Measurements from ENCODE around the gene TASOR. TPM values are rescaled to one million over a fixed set of nuclear protein-coding genes. Genes with fewer than 3 reads are reported as not detected.

TASOR gene, protein sequence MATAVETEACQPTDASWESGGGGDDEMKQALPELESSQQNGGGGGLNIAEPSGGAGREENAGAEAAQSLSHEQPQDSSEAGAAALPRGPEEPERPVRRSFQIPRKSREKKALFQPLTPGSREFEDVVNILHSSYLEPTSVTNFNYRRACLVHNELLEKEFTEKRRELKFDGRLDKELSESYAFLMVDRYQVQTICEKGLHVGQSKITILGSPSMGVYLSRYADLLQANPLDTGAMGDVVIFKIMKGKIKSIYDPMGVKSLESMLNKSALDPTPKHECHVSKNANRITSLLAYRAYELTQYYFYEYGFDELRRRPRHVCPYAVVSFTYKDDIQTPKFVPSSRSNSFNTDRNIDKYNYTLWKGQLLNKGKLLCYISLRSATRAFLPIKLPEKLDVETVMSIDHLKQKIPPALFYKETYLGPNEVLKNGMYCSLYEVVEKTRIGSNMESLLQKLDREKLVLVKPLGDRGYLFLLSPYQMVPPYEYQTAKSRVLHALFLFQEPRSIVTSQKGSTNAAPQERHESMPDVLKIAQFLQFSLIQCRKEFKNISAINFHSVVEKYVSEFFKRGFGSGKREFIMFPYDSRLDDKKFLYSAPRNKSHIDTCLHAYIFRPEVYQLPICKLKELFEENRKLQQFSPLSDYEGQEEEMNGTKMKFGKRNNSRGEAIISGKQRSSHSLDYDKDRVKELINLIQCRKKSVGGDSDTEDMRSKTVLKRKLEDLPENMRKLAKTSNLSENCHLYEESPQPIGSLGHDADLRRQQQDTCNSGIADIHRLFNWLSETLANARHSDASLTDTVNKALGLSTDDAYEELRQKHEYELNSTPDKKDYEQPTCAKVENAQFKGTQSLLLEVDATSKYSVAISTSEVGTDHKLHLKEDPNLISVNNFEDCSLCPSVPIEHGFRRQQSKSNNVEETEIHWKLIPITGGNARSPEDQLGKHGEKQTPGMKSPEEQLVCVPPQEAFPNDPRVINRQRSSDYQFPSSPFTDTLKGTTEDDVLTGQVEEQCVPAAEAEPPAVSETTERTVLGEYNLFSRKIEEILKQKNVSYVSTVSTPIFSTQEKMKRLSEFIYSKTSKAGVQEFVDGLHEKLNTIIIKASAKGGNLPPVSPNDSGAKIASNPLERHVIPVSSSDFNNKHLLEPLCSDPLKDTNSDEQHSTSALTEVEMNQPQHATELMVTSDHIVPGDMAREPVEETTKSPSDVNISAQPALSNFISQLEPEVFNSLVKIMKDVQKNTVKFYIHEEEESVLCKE (N-terminal part only)
- total RNA-seq (34.5 and 63.6 TPM in 2 replicates), polyA plus RNA-seq (16.4 and 20.1 TPM in 2 replicates)

DNA sequence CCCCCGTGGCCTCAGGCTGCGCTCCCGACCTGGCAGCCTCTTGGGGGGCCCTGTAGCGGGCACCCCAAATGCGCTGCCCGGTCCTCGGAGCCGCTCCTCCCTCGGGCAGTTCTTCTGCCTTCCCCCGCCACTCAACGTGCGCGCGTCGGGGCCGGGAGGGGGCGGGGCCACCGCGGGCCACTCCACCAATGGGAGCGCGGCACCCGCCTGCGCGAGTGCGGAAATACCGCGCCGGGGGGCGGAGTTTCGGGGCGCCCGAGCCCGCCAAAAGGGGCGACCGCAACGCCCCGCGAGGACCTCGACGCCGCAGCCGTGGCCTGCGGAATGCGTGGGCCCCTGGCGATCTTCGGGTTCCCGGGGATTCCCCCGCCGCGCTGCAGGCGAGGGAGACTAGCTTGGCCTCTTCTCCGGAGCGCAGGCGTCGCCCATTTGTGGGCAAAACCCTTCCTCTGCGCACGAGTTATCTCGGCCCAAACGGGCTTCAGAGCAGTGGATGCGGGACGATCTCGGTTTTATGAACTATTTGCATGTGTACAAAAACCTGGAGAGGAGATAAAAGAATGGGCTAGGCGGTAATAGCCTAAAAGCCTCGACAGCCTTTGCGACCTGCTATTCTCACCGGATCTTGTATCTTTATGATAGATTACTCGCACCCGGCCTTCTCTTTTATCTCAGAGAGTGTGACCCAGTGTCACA, at the start of gene TASOR:
Gene TASOR, minus strand, starts transcription at position 144 of the 696 bp plus-strand sequence. CDS start 259 bp downstream, outside the sequence.
- Histone ChIP-seq H3K27me3 (no peaks in the 10 kb centered on the region), H3K4me1 (ENCODE audit: low read depth) (peaks cover 16% of the 10 kb centered on the region), H3K9me3 (ENCODE audit: low read depth) (no peaks in the 10 kb centered on the region), H3K27ac (peak within 1 kb of the TSS; percentile 97), H3K4me3 (peak within 1 kb of the TSS; percentile 42), H3K36me3 (no peaks in the 10 kb centered on the region)
- DNase-seq (ENCODE audit: low read depth in 1 of 2, low spot score in 1 of 2): peak; percentile 75 to 90
- TF ChIP-seq, protein P1, sequence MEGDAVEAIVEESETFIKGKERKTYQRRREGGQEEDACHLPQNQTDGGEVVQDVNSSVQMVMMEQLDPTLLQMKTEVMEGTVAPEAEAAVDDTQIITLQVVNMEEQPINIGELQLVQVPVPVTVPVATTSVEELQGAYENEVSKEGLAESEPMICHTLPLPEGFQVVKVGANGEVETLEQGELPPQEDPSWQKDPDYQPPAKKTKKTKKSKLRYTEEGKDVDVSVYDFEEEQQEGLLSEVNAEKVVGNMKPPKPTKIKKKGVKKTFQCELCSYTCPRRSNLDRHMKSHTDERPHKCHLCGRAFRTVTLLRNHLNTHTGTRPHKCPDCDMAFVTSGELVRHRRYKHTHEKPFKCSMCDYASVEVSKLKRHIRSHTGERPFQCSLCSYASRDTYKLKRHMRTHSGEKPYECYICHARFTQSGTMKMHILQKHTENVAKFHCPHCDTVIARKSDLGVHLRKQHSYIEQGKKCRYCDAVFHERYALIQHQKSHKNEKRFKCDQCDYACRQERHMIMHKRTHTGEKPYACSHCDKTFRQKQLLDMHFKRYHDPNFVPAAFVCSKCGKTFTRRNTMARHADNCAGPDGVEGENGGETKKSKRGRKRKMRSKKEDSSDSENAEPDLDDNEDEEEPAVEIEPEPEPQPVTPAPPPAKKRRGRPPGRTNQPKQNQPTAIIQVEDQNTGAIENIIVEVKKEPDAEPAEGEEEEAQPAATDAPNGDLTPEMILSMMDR (IDR thresholded peaks at IDR 0.05; ENCODE audit: low read depth, low read length): no peak

DNA sequence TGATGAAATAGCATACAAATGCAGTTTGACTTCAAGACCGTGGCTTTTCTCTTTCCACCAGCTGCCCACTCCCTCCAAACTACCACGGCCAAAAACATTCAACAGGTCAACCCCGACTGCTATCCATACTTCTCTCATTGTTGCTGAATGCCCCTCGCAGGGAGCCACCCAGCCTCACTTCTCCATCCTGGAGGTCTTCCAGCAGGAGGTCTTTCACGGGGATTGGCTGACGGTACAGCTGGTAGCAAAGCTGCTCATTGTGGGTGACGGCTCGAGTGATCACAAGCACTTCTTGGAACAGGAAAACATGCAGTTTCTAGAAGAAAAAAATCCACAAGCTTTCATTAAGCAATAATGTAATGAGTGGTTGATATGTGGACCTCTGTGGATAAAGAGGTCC, 49.0 kb upstream of the TASOR start:
- Histone ChIP-seq H3K4me1 (ENCODE audit: low read depth) (no peaks in the 10 kb centered on the region), H3K9me3 (ENCODE audit: low read depth) (no peaks in the 10 kb centered on the region), H3K36me3 (no peaks in the 10 kb centered on the region), H3K27ac (no peak overlapping the region), H3K27me3 (no peaks in the 10 kb centered on the region), H3K4me3 (no peak overlapping the region)
- DNase-seq (ENCODE audit: low read depth in 1 of 2, low spot score in 1 of 2): no peak
- TF ChIP-seq, protein P1 (IDR thresholded peaks at IDR 0.05; ENCODE audit: low read depth, low read length): no peak

DNA sequence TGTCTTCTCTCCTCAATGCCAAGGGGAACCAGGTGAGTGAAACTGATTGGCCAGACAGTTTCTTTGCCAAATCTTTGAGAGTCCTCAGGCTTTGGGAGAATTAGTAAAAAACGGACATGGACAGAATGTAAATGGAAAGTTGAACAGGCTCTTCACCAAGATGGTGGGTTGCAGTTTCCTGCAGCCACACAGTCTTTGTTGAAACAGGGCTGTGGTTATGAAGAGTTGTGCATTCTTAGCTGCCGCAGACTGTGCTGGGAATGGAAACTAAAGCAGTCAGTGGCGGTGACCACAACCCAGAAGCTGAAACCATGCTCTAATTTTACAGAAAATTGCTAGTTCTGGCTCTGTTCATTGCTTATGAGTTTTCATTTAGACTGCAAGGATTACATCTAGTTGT, 42.1 kb upstream of the TASOR start:
- H3K27ac ChIP-seq: no peak overlapping the region
- no peaks in the 10 kb centered on the region for H3K4me1 ChIP-seq (ENCODE audit: low read depth)
- DNase-seq (ENCODE audit: low read depth in 1 of 2, low spot score in 1 of 2): no peak

DNA sequence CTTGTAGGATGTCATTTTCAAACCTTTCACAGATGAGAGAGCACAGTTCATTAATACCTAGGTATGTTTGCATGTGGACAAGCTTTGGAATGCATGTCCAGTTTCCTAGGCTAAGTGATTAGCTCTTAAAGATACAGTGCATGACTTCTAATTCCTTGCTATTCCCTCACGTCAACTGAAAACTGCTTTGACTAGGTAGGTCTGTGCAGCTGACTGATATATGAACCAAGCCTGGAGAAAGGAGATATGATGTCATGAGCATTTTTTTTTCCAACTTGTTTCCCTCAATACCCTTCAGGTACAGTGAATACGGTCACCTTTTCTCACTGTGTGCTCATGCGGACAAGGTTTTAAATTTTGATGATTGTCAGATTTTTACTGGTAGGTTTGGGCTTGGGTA, 41.6 kb upstream of the TASOR start:
- Histone ChIP-seq H3K4me3 (no peak overlapping the region), H3K27ac (no peak overlapping the region), H3K9me3 (ENCODE audit: low read depth) (no peaks in the 10 kb centered on the region), H3K27me3 (no peaks in the 10 kb centered on the region), H3K36me3 (no peaks in the 10 kb centered on the region), H3K4me1 (ENCODE audit: low read depth) (no peaks in the 10 kb centered on the region)
- TF ChIP-seq, protein P1 (IDR thresholded peaks at IDR 0.05; ENCODE audit: low read depth, low read length): no peak
- peak in 1 of 2 donors; percentile 2 for DNase-seq (ENCODE audit: low read depth in 1 of 2, low spot score in 1 of 2)

More for the DNA sequence above, 42.1 kb upstream of the TASOR start:
- TF ChIP-seq, protein P1 (IDR thresholded peaks at IDR 0.05; ENCODE audit: low read depth, low read length): no peak
- Histone ChIP-seq H3K4me3 (no peak overlapping the region), H3K27me3 (no peaks in the 10 kb centered on the region), H3K9me3 (ENCODE audit: low read depth) (no peaks in the 10 kb centered on the region), H3K36me3 (no peaks in the 10 kb centered on the region)
